Adrenal gland (tissue), 5 donors: ENCODE measurements around the gene DGKE.

Source experiments
- POLR2A ChIP-seq, 2 donors: fragments of 450-650 bp; IDR thresholded peaks; one replicate each; pipeline ENCODE4 v1.6.1; 2017; ENCODE audit warnings: antibody characterized with exemption in 2 of 2, mild to moderate bottlenecking in 2 of 2, moderate library complexity in 1 of 2
- TF ChIP-seq, protein P1 (sequence below), 6 experiments: fragments of 450-650 bp in 4 of 6; fragments of 200-600 bp in 2 of 6; sonication (generic) in 1 of 6; IDR thresholded peaks; 1 replicate in 5 of 6; 2 replicates in 1 of 6; pipeline versions ENCODE4 v1.5.1 to v1.8.0; 2016 to 2021; ENCODE audit warnings: antibody characterized with exemption in 6 of 6, mild to moderate bottlenecking in 2 of 6, moderate library complexity in 1 of 6
- donor health status: DM: no; HTN: no; CAD: no.

DNA sequence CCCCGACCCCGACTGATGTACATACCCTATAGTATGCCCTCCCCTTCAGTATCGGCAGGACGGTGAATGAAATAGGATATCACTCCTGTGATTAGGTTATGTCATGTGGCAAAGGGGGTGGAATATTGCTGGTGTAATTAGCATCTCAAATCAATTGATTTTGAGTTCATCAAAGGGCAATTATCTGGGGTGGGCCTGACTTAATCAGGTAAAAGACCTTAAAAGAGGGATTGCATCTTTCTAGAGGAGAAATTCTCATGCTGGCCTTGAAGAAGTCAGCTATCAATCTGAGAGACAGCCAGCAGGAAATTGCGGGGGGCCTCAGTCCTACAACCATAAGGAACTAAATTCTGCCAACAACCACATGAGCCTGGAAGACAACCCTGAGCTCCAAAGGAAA is 69.6 kb downstream of the DGKE start:
- TF ChIP-seq, protein P1, sequence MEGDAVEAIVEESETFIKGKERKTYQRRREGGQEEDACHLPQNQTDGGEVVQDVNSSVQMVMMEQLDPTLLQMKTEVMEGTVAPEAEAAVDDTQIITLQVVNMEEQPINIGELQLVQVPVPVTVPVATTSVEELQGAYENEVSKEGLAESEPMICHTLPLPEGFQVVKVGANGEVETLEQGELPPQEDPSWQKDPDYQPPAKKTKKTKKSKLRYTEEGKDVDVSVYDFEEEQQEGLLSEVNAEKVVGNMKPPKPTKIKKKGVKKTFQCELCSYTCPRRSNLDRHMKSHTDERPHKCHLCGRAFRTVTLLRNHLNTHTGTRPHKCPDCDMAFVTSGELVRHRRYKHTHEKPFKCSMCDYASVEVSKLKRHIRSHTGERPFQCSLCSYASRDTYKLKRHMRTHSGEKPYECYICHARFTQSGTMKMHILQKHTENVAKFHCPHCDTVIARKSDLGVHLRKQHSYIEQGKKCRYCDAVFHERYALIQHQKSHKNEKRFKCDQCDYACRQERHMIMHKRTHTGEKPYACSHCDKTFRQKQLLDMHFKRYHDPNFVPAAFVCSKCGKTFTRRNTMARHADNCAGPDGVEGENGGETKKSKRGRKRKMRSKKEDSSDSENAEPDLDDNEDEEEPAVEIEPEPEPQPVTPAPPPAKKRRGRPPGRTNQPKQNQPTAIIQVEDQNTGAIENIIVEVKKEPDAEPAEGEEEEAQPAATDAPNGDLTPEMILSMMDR (IDR thresholded peaks at IDR 0.05): no peak
- TF ChIP-seq POLR2A (IDR thresholded peaks at IDR 0.05): no peak
